H9 (cell line): Measurements from ENCODE around the gene MLST8. TPM values are rescaled to one million over a fixed set of nuclear protein-coding genes. Genes with fewer than 3 reads are reported as not detected.

Experiments
- DNase-seq: peaks from one replicate; pipeline ENCODE4 v3.0.0-alpha.2; 2017
- H2AFZ ChIP-seq: one replicate; pipeline ENCODE4 v1.6.1; 2013; ENCODE audit warnings: mild to moderate bottlenecking, low read length, control low read depth, moderate library complexity
- H2AK5ac ChIP-seq: 2 replicates; pipeline ENCODE4 v1.6.1; 2013; ENCODE audit warnings: low read length, control low read depth, mixed read lengths; ENCODE audit not compliant: insufficient read length
- H2BK120ac ChIP-seq: one replicate; pipeline ENCODE4 v1.6.1; 2013; ENCODE audit warnings: low read depth, mild to moderate bottlenecking, low read length, control low read depth, inconsistent platforms; ENCODE audit not compliant: poor library complexity, severe bottlenecking
- H2BK12ac ChIP-seq: 2 replicates; pipeline ENCODE4 v1.6.1; 2013; ENCODE audit warnings: low read length, control low read depth, mixed read lengths, low read depth; ENCODE audit not compliant: insufficient read length
- H2BK15ac ChIP-seq: 2 replicates; pipeline ENCODE4 v1.6.1; 2013; ENCODE audit warnings: low read depth, low read length, control low read depth
- H2BK20ac ChIP-seq: one replicate; pipeline ENCODE4 v1.6.1; 2013; ENCODE audit warnings: low read depth, mild to moderate bottlenecking, low read length, control low read depth, inconsistent platforms; ENCODE audit not compliant: poor library complexity, severe bottlenecking
- H2BK5ac ChIP-seq: 2 replicates; pipeline ENCODE4 v1.6.1; 2013; ENCODE audit warnings: low read length, control low read depth, mixed read lengths; ENCODE audit not compliant: insufficient read length
- H3K14ac ChIP-seq: 2 replicates; pipeline ENCODE4 v1.6.1; 2013; ENCODE audit warnings: low read length, control low read depth; ENCODE audit not compliant: insufficient read depth
- H3K18ac ChIP-seq: 2 replicates; pipeline ENCODE4 v1.6.1; 2013; ENCODE audit warnings: low read depth, mild to moderate bottlenecking, mixed read lengths, low read length, control low read depth; ENCODE audit not compliant: insufficient read length
- H3K23ac ChIP-seq: 2 replicates; pipeline ENCODE4 v1.6.1; 2013; ENCODE audit warnings: low read length, control low read depth, mixed read lengths, low read depth; ENCODE audit not compliant: insufficient read length
- H3K23me2 ChIP-seq: 2 replicates; pipeline ENCODE4 v1.6.1; 2013; ENCODE audit warnings: low read depth, mild to moderate bottlenecking, mixed read lengths, low read length, control low read depth; ENCODE audit not compliant: insufficient read length, poor library complexity, severe bottlenecking
- H3K27ac ChIP-seq: 2 replicates; pipeline ENCODE4 v1.5.1; 2013; ENCODE audit warnings: low read length, control low read depth, mixed read lengths, low read depth; ENCODE audit not compliant: insufficient read length
- H3K27me3 ChIP-seq: 2 replicates; pipeline ENCODE4 v1.6.1; 2013; ENCODE audit warnings: low read length, control low read depth, inconsistent platforms; ENCODE audit not compliant: insufficient read depth
- H3K4ac ChIP-seq: 2 replicates; pipeline ENCODE4 v1.6.1; 2013; ENCODE audit warnings: low read depth, mild to moderate bottlenecking, control low read depth, inconsistent platforms, low read length, moderate library complexity
- H3K4me1 ChIP-seq: 2 replicates; pipeline ENCODE4 v1.6.1; 2013; ENCODE audit warnings: low read length, control low read depth, inconsistent platforms; ENCODE audit not compliant: insufficient read depth
- H3K4me2 ChIP-seq: 2 replicates; pipeline ENCODE4 v1.6.1; 2013; ENCODE audit warnings: low read length, control low read depth, mixed read lengths; ENCODE audit not compliant: insufficient read length, insufficient read depth
- H3K56ac ChIP-seq: 2 replicates; pipeline ENCODE4 v1.6.1; 2013; ENCODE audit warnings: low read depth, mild to moderate bottlenecking, mixed read lengths, low read length, control low read depth; ENCODE audit not compliant: insufficient read length
- H3K79me1 ChIP-seq: 2 replicates; pipeline ENCODE4 v1.6.1; 2013; ENCODE audit warnings: low read depth, mild to moderate bottlenecking, moderate library complexity, low read length, control low read depth, inconsistent platforms; ENCODE audit not compliant: insufficient read depth, poor library complexity, severe bottlenecking
- H3K79me2 ChIP-seq: 2 replicates; pipeline ENCODE4 v1.6.1; 2013; ENCODE audit warnings: low read length, control low read depth, inconsistent platforms; ENCODE audit not compliant: insufficient read depth
- H3K9ac ChIP-seq: 2 replicates; pipeline ENCODE4 v1.6.1; 2013; ENCODE audit warnings: low read length, control low read depth, mixed read lengths; ENCODE audit not compliant: insufficient read length; ENCODE audit errors: extremely low read depth
- H3K9me3 ChIP-seq: one replicate; pipeline ENCODE4 v1.6.1; 2013; ENCODE audit warnings: low read depth, low read length, inconsistent platforms; ENCODE audit not compliant: control insufficient read depth
- H3T11ph ChIP-seq: one replicate; pipeline ENCODE4 v1.6.1; 2013; ENCODE audit warnings: mild to moderate bottlenecking, low read length, control low read depth, inconsistent platforms
- H4K20me1 ChIP-seq: one replicate; pipeline ENCODE4 v1.6.1; 2013; ENCODE audit not compliant: control insufficient read depth, insufficient read length, insufficient read depth
- H4K5ac ChIP-seq: 2 replicates; pipeline ENCODE4 v1.6.1; 2013; ENCODE audit warnings: low read depth, mild to moderate bottlenecking, mixed read lengths, low read length, control low read depth; ENCODE audit not compliant: insufficient read length
- H4K8ac ChIP-seq: replicated peaks from 2 replicates; pipeline ENCODE4 v1.6.1; 2013; ENCODE audit warnings: low read length, control low read depth, mixed read lengths, low read depth; ENCODE audit not compliant: insufficient read length
- H4K91ac ChIP-seq: 2 replicates; pipeline ENCODE4 v1.6.1; 2013; ENCODE audit warnings: low read depth, mild to moderate bottlenecking, moderate library complexity, mixed read lengths, low read length, control low read depth; ENCODE audit not compliant: insufficient read length
- H3K27ac Mint-ChIP-seq, 3 experiments: 2 replicates in 2 of 3; 3 replicates in 1 of 3; pipeline ENCODE4 v1.8.0; 2020 to 2021; ENCODE audit warnings: mixed read lengths in 3 of 3, mild to moderate bottlenecking in 1 of 3, moderate library complexity in 1 of 3
- H3K27me3 Mint-ChIP-seq: 2 replicates; pipeline ENCODE4 v1.8.0; 2021; ENCODE audit warnings: low read depth, mild to moderate bottlenecking, moderate library complexity, mixed read lengths
- H3K36me3 Mint-ChIP-seq, 3 experiments: 2 replicates in 2 of 3; 3 replicates in 1 of 3; pipeline ENCODE4 v1.8.0; 2020 to 2021; ENCODE audit warnings: low read depth in 3 of 3, mixed read lengths in 3 of 3; ENCODE audit not compliant: insufficient read depth in 1 of 3
- H3K4me1 Mint-ChIP-seq, 2 experiments: 2 replicates each; pipeline ENCODE4 v1.8.0; 2020; ENCODE audit warnings: mixed read lengths in 2 of 2
- H3K4me3 Mint-ChIP-seq, 2 experiments: 2 replicates in 1 of 2; 3 replicates in 1 of 2; pipeline ENCODE4 v1.8.0; 2020 to 2021; ENCODE audit warnings: mild to moderate bottlenecking in 2 of 2, mixed read lengths in 2 of 2, moderate library complexity in 1 of 2
- H3K9me3 Mint-ChIP-seq, 2 experiments: 2 replicates in 1 of 2; 3 replicates in 1 of 2; pipeline ENCODE4 v1.8.0; 2020; ENCODE audit warnings: mild to moderate bottlenecking in 2 of 2, mixed read lengths in 2 of 2, moderate library complexity in 1 of 2
- CTCF ChIP-seq: fragments of 200-600 bp; sonication (generic); conservative IDR thresholded peaks from 3 replicates; pipeline ENCODE4 v1.8.0; 2021; ENCODE audit warnings: antibody characterized with exemption, mild to moderate bottlenecking
- WGBS: extraction: QIAGEN DNeasy Blood & Tissue Kit; methylation state at CpG from one replicate; pipeline ENCODE4 v1.1.7; 2013; ENCODE audit warnings: missing lambda C conversion rate, low lambda C conversion rate, mixed read lengths; ENCODE audit not compliant: insufficient read length; ENCODE audit errors: extremely low coverage; 5-methylcytosine and 5-hydroxymethylcytosine counted together
- total RNA-seq: library from RNA; stranded (reverse); gene quantifications from 2 replicates; pipeline ENCODE4 v1.2.1, GENCODE V29; 2021

The MLST8 gene
- total RNA-seq, 1 experiment from 2014 or later: 74.5 TPM

- Histone ChIP-seq H3K9me3 (no peaks in the 10 kb centered on the region), H3K27me3 (no peaks in the 10 kb centered on the region), H3K79me1 (no peaks in the 10 kb centered on the region), H4K5ac (no peak overlapping the region), H2BK120ac (no peak overlapping the region), H2AK5ac (no peak overlapping the region), H2BK20ac (no peak overlapping the region), H4K91ac (no peak overlapping the region), H3K4me2 (no peak overlapping the region), H3K23me2 (no peaks in the 10 kb centered on the region), H4K8ac (no peak overlapping the region), H3K4me1 (no peaks in the 10 kb centered on the region), H2BK15ac (no peak overlapping the region), H2AFZ (no peak overlapping the region), H3K4ac (no peak overlapping the region), H3K9ac (no peak overlapping the region), H3T11ph (no peak overlapping the region), H3K56ac (no peak overlapping the region), H3K27ac (no peak overlapping the region), H2BK5ac (no peak overlapping the region), H3K79me2 (peaks cover 5% of the 10 kb centered on the region; the same call in 1 of the 2 replicates), H3K14ac (no peak overlapping the region), H2BK12ac (no peak overlapping the region), H3K18ac (no peak overlapping the region), H3K23ac (no peak overlapping the region), H4K20me1 (no peaks in the 10 kb centered on the region)
- no peak overlapping the region for H3K4me3 Mint-ChIP-seq
- H3K27ac Mint-ChIP-seq: no peak overlapping the region
- H3K27me3 Mint-ChIP-seq: no peaks in the 10 kb centered on the region; the same call in 1 of the 2 replicates
- WGBS: no CpG with 5 or more reads among the region's 12 CpGs
- peaks cover 3% of the 10 kb centered on the region in 2 experiments; a peak in 1 of 4 replicates for H3K4me1 Mint-ChIP-seq
- DNase-seq: no peak
- H3K9me3 Mint-ChIP-seq: no peaks in the 10 kb centered on the region
- no peak for TF ChIP-seq CTCF
- peaks cover 0 to 25% (median 14%) of the 10 kb centered on the region in 3 experiments; a peak in 6 of 7 replicates for H3K36me3 Mint-ChIP-seq
Measured at GRCh38 chr16:2229091-2229490, 23.8 kb downstream of the MLST8 start.
